IMR-90 (cell line): Measurements from ENCODE around the gene KRTAP10-5. TPM values are rescaled to one million over a fixed set of nuclear protein-coding genes. Genes with fewer than 3 reads are reported as not detected.

Experiments used
- ATAC-seq: fragments of 200-7000 bp; cut with Tn5 transposase; 2 replicates; pipeline ENCODE4 v1.9.1; 2020; ENCODE audit warnings: low read depth, mild to moderate bottlenecking, moderate library complexity
- BruUV-seq: library from RNA; stranded (reverse); fragments of 400-500 nt; replicated peaks from 2 replicates; lab custom pipeline; 2021; lab: Mats Ljungman, UMichigan
- CTCF ChIA-PET: fragments of 300-600 bp; formaldehyde crosslinking; extraction: SDS; loops from one replicate; lab custom pipeline; 2021; ENCODE audit warnings: antibody characterized with exemption; lab: Yijun Ruan, JAX
- POLR2A ChIA-PET: fragments of 300-600 bp; sonication (Branson Sonifier 250); formaldehyde crosslinking; loops from one replicate; lab custom pipeline; 2022; ENCODE audit warnings: antibody characterized with exemption; ENCODE audit not compliant: unreplicated experiment; lab: Charles Lee
- DNase-seq: peaks from one replicate; pipeline ENCODE4 v3.0.0; 2013
- H2AFZ ChIP-seq: replicated peaks from 2 replicates; pipeline ENCODE3; 2013; ENCODE audit warnings: low read length, mild to moderate bottlenecking; ENCODE audit not compliant: poor library complexity
- H2AK5ac ChIP-seq: 2 replicates; pipeline ENCODE4 v1.6.1; 2013; ENCODE audit warnings: low read depth, low read length, inconsistent platforms
- H2AK9ac ChIP-seq: replicated peaks from 2 replicates; pipeline ENCODE3; 2013; ENCODE audit warnings: mild to moderate bottlenecking, low read depth, low read length, moderate library complexity; ENCODE audit not compliant: poor library complexity
- H2BK120ac ChIP-seq: 2 replicates; pipeline ENCODE4 v1.6.1; 2013; ENCODE audit warnings: low read depth, low read length, inconsistent platforms
- H2BK15ac ChIP-seq: 3 replicates; pipeline ENCODE4 v1.6.1; 2013; ENCODE audit warnings: low read depth, low read length, inconsistent platforms
- H2BK20ac ChIP-seq: 2 replicates; pipeline ENCODE4 v1.6.1; 2013; ENCODE audit warnings: low read depth, mild to moderate bottlenecking, inconsistent platforms, low read length, moderate library complexity
- H2BK5ac ChIP-seq: 2 replicates; pipeline ENCODE4 v1.6.1; 2013; ENCODE audit warnings: mild to moderate bottlenecking, low read depth, low read length, inconsistent platforms; ENCODE audit not compliant: poor library complexity, severe bottlenecking
- H3K14ac ChIP-seq: replicated peaks from 2 replicates; pipeline ENCODE4 v1.6.1; 2013; ENCODE audit warnings: low read depth, low read length, inconsistent platforms
- H3K18ac ChIP-seq: 2 replicates; pipeline ENCODE4 v1.6.1; 2013; ENCODE audit warnings: low read depth, low read length, control low read depth
- H3K23ac ChIP-seq: 2 replicates; pipeline ENCODE4 v1.6.1; 2013; ENCODE audit warnings: low read depth, low read length, inconsistent platforms
- H3K27ac ChIP-seq: 2 replicates; pipeline ENCODE4 v1.5.1; 2013; ENCODE audit warnings: mild to moderate bottlenecking, control low read depth, low read length; ENCODE audit not compliant: insufficient read depth
- H3K27me3 ChIP-seq: 2 replicates; pipeline ENCODE4 v1.6.1; 2013; ENCODE audit warnings: low read length; ENCODE audit not compliant: control insufficient read depth, insufficient read depth
- H3K36me3 ChIP-seq: 2 replicates; pipeline ENCODE4 v1.6.1; 2013; ENCODE audit warnings: low read length, mixed read lengths; ENCODE audit not compliant: control insufficient read depth, insufficient read depth
- H3K4ac ChIP-seq: 2 replicates; pipeline ENCODE4 v1.6.1; 2013; ENCODE audit warnings: low read depth, low read length, inconsistent platforms
- H3K4me1 ChIP-seq: 2 replicates; pipeline ENCODE4 v1.6.1; 2013; ENCODE audit warnings: low read length, mixed read lengths; ENCODE audit not compliant: control insufficient read depth, insufficient read depth
- H3K4me2 ChIP-seq: 2 replicates; pipeline ENCODE4 v1.6.1; 2013; ENCODE audit warnings: low read depth, mild to moderate bottlenecking, control low read depth, low read length, moderate library complexity
- H3K4me3 ChIP-seq: 2 replicates; pipeline ENCODE4 v1.5.1; 2013; ENCODE audit warnings: low read depth, mild to moderate bottlenecking, control low read depth, low read length, moderate library complexity; ENCODE audit not compliant: insufficient read depth
- H3K56ac ChIP-seq: 2 replicates; pipeline ENCODE4 v1.6.1; 2013; ENCODE audit warnings: low read length, inconsistent platforms; ENCODE audit not compliant: insufficient read depth; ENCODE audit errors: extremely low read depth
- H3K79me1 ChIP-seq, 2 experiments: 2 replicates each; pipeline ENCODE4 v1.6.1; 2013; ENCODE audit warnings: low read length in 2 of 2, inconsistent platforms in 1 of 2, low read depth in 1 of 2
- H3K9ac ChIP-seq: 2 replicates; pipeline ENCODE4 v1.6.1; 2013; ENCODE audit warnings: low read depth, low read length, control low read depth
- H3K9me1 ChIP-seq: 2 replicates; pipeline ENCODE4 v1.6.1; 2013; ENCODE audit warnings: low read length, inconsistent platforms; ENCODE audit not compliant: insufficient read depth
- H3K9me3 ChIP-seq: 2 replicates; pipeline ENCODE4 v1.6.1; 2013; ENCODE audit warnings: low read length; ENCODE audit not compliant: control insufficient read depth, insufficient read depth
- H4K20me1 ChIP-seq: 2 replicates; pipeline ENCODE4 v1.6.1; 2013; ENCODE audit warnings: low read length, inconsistent platforms; ENCODE audit not compliant: insufficient read depth
- H4K5ac ChIP-seq: 2 replicates; pipeline ENCODE4 v1.6.1; 2013; ENCODE audit warnings: mild to moderate bottlenecking, low read depth, low read length, control low read depth
- H4K8ac ChIP-seq, 2 experiments: 2 replicates each; pipeline ENCODE4 v1.6.1; 2013; ENCODE audit warnings: low read depth in 2 of 2, low read length in 2 of 2, control low read depth in 1 of 2, inconsistent platforms in 1 of 2
- H4K91ac ChIP-seq: 2 replicates; pipeline ENCODE4 v1.6.1; 2013; ENCODE audit warnings: low read depth, low read length, inconsistent platforms; ENCODE audit not compliant: insufficient read depth
- BHLHE40 ChIP-seq: fragments of 150-350 bp; IDR thresholded peaks from 2 replicates; pipeline ENCODE4 v1.6.1; 2016; ENCODE audit warnings: mild to moderate bottlenecking, low read depth, low read length
- CEBPB ChIP-seq: IDR thresholded peaks from 2 replicates; pipeline ENCODE4 v1.6.1; 2012; ENCODE audit warnings: low read depth, low read length, improper control_type of control experiment
- CHD1 ChIP-seq: IDR thresholded peaks from 2 replicates; pipeline ENCODE4 v1.6.1; 2012; ENCODE audit warnings: low read depth, low read length, improper control_type of control experiment
- CTCF ChIP-seq: conservative IDR thresholded peaks from 2 replicates; pipeline ENCODE4 v1.5.1; 2012; ENCODE audit warnings: mild to moderate bottlenecking, low read depth, low read length, improper control_type of control experiment
- ELK1 ChIP-seq: fragments of 150-350 bp; IDR thresholded peaks from 2 replicates; pipeline ENCODE4 v1.6.1; 2016; ENCODE audit warnings: low read depth, mild to moderate bottlenecking, low read length, moderate library complexity, borderline replicate concordance
- FOS ChIP-seq: fragments of 150-350 bp; IDR thresholded peaks from 2 replicates; pipeline ENCODE4 v1.6.1; 2016; ENCODE audit warnings: low read depth, low read length
- MAFK ChIP-seq: IDR thresholded peaks from 2 replicates; pipeline ENCODE4 v1.6.1; 2012; ENCODE audit warnings: low read depth, low read length, improper control_type of control experiment
- MAZ ChIP-seq: IDR thresholded peaks from 2 replicates; pipeline ENCODE4 v1.6.1; 2012; ENCODE audit warnings: low read depth, mild to moderate bottlenecking, low read length, improper control_type of control experiment, moderate library complexity, borderline replicate concordance
- MXI1 ChIP-seq: IDR thresholded peaks from 2 replicates; pipeline ENCODE4 v1.6.1; 2012; ENCODE audit warnings: low read depth, mild to moderate bottlenecking, low read length, moderate library complexity, borderline replicate concordance
- NFE2L2 ChIP-seq: fragments of 150-350 bp; IDR thresholded peaks from 2 replicates; pipeline ENCODE4 v1.6.1; 2016; ENCODE audit warnings: low read depth, mild to moderate bottlenecking, low read length
- POLR2A ChIP-seq: IDR thresholded peaks from 2 replicates; pipeline ENCODE4 v1.6.1; 2012; ENCODE audit warnings: mild to moderate bottlenecking, low read depth, low read length
- RAD21 ChIP-seq: IDR thresholded peaks from 2 replicates; pipeline ENCODE4 v1.6.1; 2012; ENCODE audit warnings: low read length, improper control_type of control experiment
- RCOR1 ChIP-seq: IDR thresholded peaks from 2 replicates; pipeline ENCODE4 v1.6.1; 2012; ENCODE audit warnings: mild to moderate bottlenecking, low read length, improper control_type of control experiment; ENCODE audit not compliant: insufficient replicate concordance
- RFX5 ChIP-seq: IDR thresholded peaks from 2 replicates; pipeline ENCODE4 v1.8.0; 2012; ENCODE audit warnings: low read depth, mild to moderate bottlenecking, low read length, moderate library complexity
- SMC3 ChIP-seq: fragments of 150-350 bp; IDR thresholded peaks from 2 replicates; pipeline ENCODE4 v1.6.1; 2016; ENCODE audit warnings: low read depth, mild to moderate bottlenecking, antibody characterized with exemption, low read length, moderate library complexity
- USF2 ChIP-seq: fragments of 150-350 bp; IDR thresholded peaks from 2 replicates; pipeline ENCODE4 v1.6.1; 2017; ENCODE audit warnings: mild to moderate bottlenecking, antibody characterized with exemption, low read length, low read depth
- WGBS, 2 experiments: methylation state at CpG; one replicate each; pipeline versions ENCODE4 v1.1.5 to v1.1.7; 2013; ENCODE audit warnings: missing lambda C conversion rate in 2 of 2; ENCODE audit not compliant: insufficient read length in 1 of 2; ENCODE audit errors: extremely low coverage in 2 of 2; 5-methylcytosine and 5-hydroxymethylcytosine counted together
- dilution Hi-C: fragments of 300-500 bp; cut with HindIII; formaldehyde crosslinking; loops from one replicate; pipeline ENCODE4 v1.14.3; 2018; ENCODE audit warnings: low sequenced_read_pairs; ENCODE audit not compliant: unreplicated experiment
- in situ Hi-C: fragments of 300-500 bp; cut with MboI; formaldehyde crosslinking; loops from 3 replicates; pipeline ENCODE4 v1.14.3; 2019; ENCODE audit warnings: low sequenced_read_pairs, inconsistent platforms, mixed read lengths
- intact Hi-C: fragments of 100-400 bp; cut with micrococcal nuclease; formaldehyde crosslinking; loops from 2 replicates; pipeline ENCODE4 v1.10.0; 2022
- polyA plus RNA-seq, 3 experiments: library from polyadenylated mRNA; depleted of rRNA; stranded (reverse); fragments of >200 nt; gene quantifications; 2 replicates each; pipeline ENCODE4 v1.2.3, GENCODE V29; 2012; ENCODE audit warnings: low replicate concordance in 1 of 3
- total RNA-seq: library from RNA; depleted of rRNA; stranded (reverse); fragments of >200 nt; gene quantifications from 2 replicates; pipeline ENCODE4 v1.2.3, GENCODE V29; 2012

Gene KRTAP10-5
- total and polyA plus RNA-seq, 2 of the 4 experiments (the other 2 are of a cell fraction), result not detected

GRCh38 chr21:44606495-44606894, 26.1 kb upstream of the KRTAP10-5 start:
- ATAC-seq, result no peak
- Histone ChIP-seq H3K14ac (no peak overlapping the region), H3K36me3 (no peaks in the 10 kb centered on the region), H3K27me3 (peaks cover 2% of the 10 kb centered on the region), H3K4me3 (no peak overlapping the region), H3K27ac (no peak overlapping the region), H4K20me1 (no peaks in the 10 kb centered on the region), H3K18ac (no peak overlapping the region), H2BK120ac (no peak overlapping the region), H2AFZ (no peak overlapping the region), H2BK15ac (no peak overlapping the region), H3K23ac (no peak overlapping the region), H3K79me1 (no peaks in the 10 kb centered on the region), H3K9ac (no peak overlapping the region), H4K5ac (no peak overlapping the region), H3K4me1 (no peaks in the 10 kb centered on the region), H3K56ac (no peak overlapping the region), H2AK5ac (no peak overlapping the region), H4K8ac (no peak overlapping the region), H2BK5ac (no peak overlapping the region), H2AK9ac (no peak overlapping the region), H3K9me1 (no peaks in the 10 kb centered on the region), H4K91ac (no peak overlapping the region), H2BK20ac (no peak overlapping the region), H3K4ac (no peak overlapping the region), H3K9me3 (peaks cover under 1% of the 10 kb centered on the region), H3K4me2 (no peak overlapping the region)
- dilution Hi-C loops (no loop called here), intact Hi-C loops (no loop called here), in situ Hi-C loops (no loop called here)
- CTCF ChIA-PET, result no interaction called here
- POLR2A ChIA-PET, result no interaction called here
- 60% methylated on average over 2 of the region's 4 CpGs; no CpG with 5 or more reads in 1 of the 2 experiments for WGBS, 2 experiments
- no TSS peak for BruUV-seq
- TF ChIP-seq MAFK (no peak), MXI1 (no peak), USF2 (no peak), BHLHE40 (no peak), FOS (no peak), NFE2L2 (no peak), CTCF (no peak), MAZ (no peak), RAD21 (no peak), CHD1 (no peak), CEBPB (no peak), SMC3 (no peak), RFX5 (no peak), RCOR1 (no peak), POLR2A (no peak), ELK1 (no peak)
- DNase-seq, result no peak
